Activated T-helper 9 cell treated with anti-CD3 and anti-CD28 coated beads, Interleukin-2, amount 50 U/mL, for 16 hours (primary cell): ENCODE data around the gene NSUN2.

Source experiments
- DNase-seq: peaks from one replicate; pipeline ENCODE4 v3.0.0-alpha.2; 2020; ENCODE audit warnings: low read depth

The NSUN2 gene

DNA sequence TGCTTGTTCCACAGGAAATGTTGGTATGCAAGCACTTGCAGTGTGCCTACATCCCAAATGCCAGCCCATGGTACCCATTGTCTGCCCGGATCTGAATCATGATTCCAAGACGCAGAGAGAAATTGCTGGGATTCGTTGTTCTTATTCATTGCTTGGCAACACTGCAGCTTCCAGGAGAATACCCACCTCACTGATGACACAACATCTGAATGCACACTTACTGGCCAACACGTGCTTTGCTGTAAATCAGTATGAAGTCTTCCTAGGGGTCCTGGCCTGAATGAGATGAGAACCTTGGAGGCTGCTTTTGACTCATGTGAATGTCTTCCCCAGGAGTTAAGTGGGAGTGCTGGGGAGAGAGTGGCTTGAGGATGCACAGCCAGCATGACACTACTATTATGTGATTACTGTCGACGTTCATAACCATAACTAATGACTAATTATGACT is 12.0 kb upstream of the NSUN2 start:
- DNase-seq, result no peak

- no peak for DNase-seq
Observed at GRCh38 chr5:6642655-6643054, 9.8 kb upstream of the NSUN2 start.

- DNase-seq, result no peak
Observed at GRCh38 chr5:6638236-6638635, 5.4 kb upstream of the NSUN2 start.

- DNase-seq, result no peak
Observed at GRCh38 chr5:6637590-6637989, 4.7 kb upstream of the NSUN2 start.

DNA sequence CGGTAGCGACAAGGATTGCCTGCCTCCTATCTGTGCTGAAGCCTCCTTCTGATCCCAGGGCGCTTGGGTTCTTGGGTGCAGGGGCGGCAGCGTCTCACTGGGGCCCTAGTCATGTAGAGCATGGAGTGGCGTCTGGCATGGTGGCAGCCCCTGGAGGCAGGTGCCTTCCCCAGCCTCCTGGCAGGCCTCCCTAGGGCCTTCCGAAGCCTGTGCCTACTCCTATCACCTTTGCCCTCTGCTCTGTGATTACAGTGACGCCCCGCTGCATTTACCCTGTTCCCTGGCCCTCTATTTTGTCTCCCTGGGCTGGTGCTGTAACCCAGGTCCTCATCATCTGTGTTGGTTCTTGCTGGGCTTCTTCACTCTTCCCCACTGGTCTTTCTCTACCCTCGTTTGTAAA is 4.2 kb upstream of the NSUN2 start:
- DNase-seq, result no peak

DNA sequence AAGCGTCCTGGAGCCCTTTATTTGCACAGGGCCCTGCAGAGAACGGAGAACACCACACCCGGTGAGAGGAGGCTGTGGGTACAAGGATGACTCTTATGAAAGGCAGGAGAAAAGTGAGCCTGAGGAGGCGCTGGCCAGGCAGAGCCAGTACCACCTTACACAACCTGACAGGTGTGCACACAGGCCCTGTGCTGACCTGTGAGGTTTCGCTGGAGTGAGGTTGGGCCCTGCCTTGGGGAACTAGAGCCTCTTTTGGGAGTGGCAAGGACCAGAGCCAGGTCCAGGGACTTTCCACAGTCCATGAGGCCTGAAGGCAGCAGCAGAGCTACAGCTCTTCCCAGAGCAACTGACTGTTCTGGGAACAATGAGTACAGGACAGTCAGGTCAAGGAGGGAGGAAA is 3.4 kb upstream of the NSUN2 start:
- DNase-seq, result no peak

GRCh38 chr5:6634788-6635430 is 2.1 kb upstream of the NSUN2 start:
- DNase-seq, result no peak

- DNase-seq, result no peak
Observed at GRCh38 chr5:6634306-6634705, 1.5 kb upstream of the NSUN2 start.

GRCh38 chr5:6633469-6634245 is 813 bp upstream of the NSUN2 start:
- DNase-seq, result no peak

- no peak for DNase-seq
Observed at GRCh38 chr5:6632324-6632887, 438 bp downstream of the NSUN2 start.

DNA sequence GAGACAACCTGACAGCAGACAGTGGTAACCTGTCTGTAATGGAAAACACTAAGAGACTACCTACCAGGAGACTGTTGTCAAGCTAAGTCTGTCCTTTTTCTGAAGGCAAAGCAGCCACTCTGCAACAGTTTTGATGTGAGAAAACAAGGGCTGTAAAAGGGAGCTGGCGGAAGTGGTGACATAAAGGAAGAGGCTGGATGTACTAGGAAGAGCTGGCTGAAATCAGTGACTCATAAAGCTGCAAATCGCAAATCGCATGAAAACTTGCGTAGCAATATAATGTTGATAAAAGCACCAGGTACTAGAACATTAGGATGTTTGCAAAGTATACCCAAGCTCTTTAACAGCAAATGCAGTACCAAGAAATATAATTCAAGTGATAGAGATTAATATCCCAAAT is 1.4 kb downstream of the NSUN2 start:
- DNase-seq, result no peak

- no peak for DNase-seq
Observed at GRCh38 chr5:6626508-6626907, 6.3 kb downstream of the NSUN2 start.

DNA sequence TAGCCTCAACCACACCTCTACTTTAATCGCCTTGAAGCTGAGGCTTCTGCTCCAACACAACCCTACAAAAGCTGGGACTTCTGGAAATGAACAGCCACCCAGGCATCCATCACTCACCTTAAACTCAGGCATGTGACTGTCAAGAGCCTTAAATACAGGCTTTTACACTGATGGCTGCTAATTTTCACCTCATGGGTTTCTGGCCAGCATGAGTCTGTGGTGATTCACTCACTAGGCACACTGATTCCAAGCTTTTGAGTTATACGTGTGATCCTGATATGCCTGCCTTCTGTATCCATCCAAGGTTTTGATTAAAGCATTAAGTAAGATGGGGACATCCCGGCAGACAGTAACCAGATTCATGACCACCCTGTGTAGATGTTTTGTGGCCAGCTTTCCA is 8.9 kb downstream of the NSUN2 start:
- no peak for DNase-seq

DNA sequence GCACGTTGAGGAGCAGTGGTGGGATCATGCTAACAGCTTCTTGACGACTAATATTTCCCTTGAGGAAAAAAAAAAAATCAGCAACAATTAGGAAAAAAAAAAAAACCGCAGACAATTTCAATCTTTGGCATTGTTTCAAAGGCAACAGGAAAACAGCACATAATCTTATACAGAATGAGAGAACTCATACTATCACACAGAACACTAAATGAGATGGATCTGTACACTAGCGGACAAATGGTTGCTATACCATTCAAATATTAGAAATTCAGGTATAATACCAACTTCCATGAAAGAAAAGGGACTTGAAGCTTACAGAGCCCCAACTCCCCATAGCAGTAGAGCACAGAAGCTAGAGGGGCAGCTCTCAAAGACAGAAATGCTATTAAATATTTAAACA is 9.6 kb downstream of the NSUN2 start:
- DNase-seq, result no peak

DNA sequence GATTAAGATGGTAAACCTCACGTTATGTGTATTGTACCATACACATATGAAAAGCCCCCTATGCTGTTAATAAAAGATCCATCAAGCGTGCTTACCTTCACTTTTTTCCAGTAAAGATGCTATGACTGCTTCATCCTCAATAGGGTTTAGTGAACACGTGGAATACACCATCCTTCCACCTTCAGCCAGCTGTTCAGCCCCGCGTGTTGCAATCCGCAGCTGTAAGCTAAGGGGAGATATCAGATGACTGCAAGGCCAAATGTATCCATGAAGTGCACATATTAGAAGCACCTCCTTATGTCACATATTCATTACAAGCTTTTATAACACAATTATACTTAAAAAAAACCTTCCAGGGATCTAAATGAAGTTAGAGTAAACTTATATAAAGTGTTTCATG is 16.2 kb downstream of the NSUN2 start:
- no peak for DNase-seq

- no peak for DNase-seq
Observed at GRCh38 chr5:6615034-6615815, 17.6 kb downstream of the NSUN2 start.

GRCh38 chr5:6611334-6612256 is 21.2 kb downstream of the NSUN2 start:
- DNase-seq, result no peak

- DNase-seq, result no peak
Observed at GRCh38 chr5:6608016-6608415, 24.8 kb downstream of the NSUN2 start.

DNA sequence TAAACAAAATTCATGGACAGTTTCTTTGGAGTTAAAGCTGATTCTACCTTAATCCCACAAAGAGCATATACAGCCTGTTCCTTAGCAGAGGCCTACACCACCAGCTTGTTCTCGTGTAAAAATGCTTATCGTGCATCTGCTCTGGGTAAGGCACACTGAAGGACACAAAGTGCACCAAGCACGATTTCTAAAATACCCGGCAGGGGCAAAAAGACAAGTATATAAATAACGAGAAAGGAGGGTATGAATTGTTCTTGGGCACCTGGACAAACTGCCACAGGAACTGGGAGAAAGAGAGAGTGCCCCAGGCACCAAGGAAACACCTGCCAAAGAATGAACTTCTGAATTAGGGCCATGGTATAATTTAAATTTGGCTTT is 25.3 kb downstream of the NSUN2 start:
- DNase-seq, result no peak

GRCh38 chr5:6606884-6607558 is 25.8 kb downstream of the NSUN2 start:
- no peak for DNase-seq

DNA sequence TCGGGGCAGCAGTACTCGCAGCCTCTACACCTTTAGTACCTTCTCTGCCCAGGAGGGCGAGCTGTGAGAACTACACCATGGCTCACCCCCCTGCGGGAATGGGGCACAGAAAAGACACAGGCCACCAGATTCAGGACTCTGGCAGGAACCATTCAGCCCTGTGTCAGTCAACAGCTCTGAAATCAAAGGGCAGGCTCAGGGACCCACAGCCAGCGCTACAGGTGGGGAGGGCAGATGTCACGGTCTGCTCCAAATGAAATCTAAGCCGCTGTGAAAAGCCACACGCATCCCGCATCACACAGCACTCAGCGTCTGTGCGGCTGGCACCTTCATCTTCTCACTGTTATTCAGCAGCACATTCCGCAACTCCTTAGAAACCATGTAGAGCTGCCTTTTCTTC is 27.9 kb downstream of the NSUN2 start:
- no peak for DNase-seq
